Lung (tissue), 12 donors: Measurements from ENCODE around the gene SSNA1. TPM values are rescaled to one million over a fixed set of nuclear protein-coding genes. Genes with fewer than 3 reads are reported as not detected.

ENCODE experiments used
- ATAC-seq: fragments of 200-7000 bp; cut with Tn5 transposase; one replicate; pipeline ENCODE4 v1.9.1; 2020; ENCODE audit warnings: moderate number of reproducible peaks; ENCODE audit not compliant: insufficient read depth, low FRiP score
- DNase-seq, 3 donors: peaks; one replicate each; pipeline ENCODE4 v3.0.0-alpha.2; 2013 to 2017
- H3K27ac ChIP-seq, 2 donors: one replicate each; pipeline ENCODE4 v1.5.1; 2013; ENCODE audit warnings: mild to moderate bottlenecking in 2 of 2, moderate library complexity in 2 of 2, control low read depth in 1 of 2, inconsistent platforms in 1 of 2, low read depth in 1 of 2, low read length in 1 of 2
- H3K27me3 ChIP-seq, 3 donors: one replicate each; pipeline ENCODE4 v1.5.1; 2013; ENCODE audit warnings: low read length in 2 of 3; ENCODE audit not compliant: control insufficient read depth in 3 of 3, insufficient read depth in 3 of 3
- H3K36me3 ChIP-seq, 4 donors: one replicate each; pipeline ENCODE4 v1.5.1; 2013; ENCODE audit warnings: low read length in 4 of 4, mild to moderate bottlenecking in 1 of 4, moderate library complexity in 1 of 4; ENCODE audit not compliant: control insufficient read depth in 4 of 4, insufficient read depth in 4 of 4
- H3K4me1 ChIP-seq, 5 donors: one replicate each; pipeline ENCODE4 v1.5.1; 2013; ENCODE audit warnings: low read length in 5 of 5, mild to moderate bottlenecking in 2 of 5, moderate library complexity in 1 of 5; ENCODE audit not compliant: control insufficient read depth in 5 of 5, insufficient read depth in 5 of 5
- H3K4me3 ChIP-seq: one replicate; pipeline ENCODE4 v1.5.1; 2013; ENCODE audit warnings: mild to moderate bottlenecking, control low read depth, moderate library complexity
- H3K9ac ChIP-seq, 2 donors: one replicate each; pipeline ENCODE4 v1.5.1; 2013; ENCODE audit warnings: low read length in 2 of 2, control low read depth in 1 of 2; ENCODE audit not compliant: insufficient read depth in 1 of 2
- H3K9me3 ChIP-seq, 4 donors: one replicate each; pipeline ENCODE4 v1.5.1; 2013; ENCODE audit warnings: low read length in 3 of 4, mild to moderate bottlenecking in 1 of 4, moderate library complexity in 1 of 4; ENCODE audit not compliant: control insufficient read depth in 4 of 4, insufficient read depth in 3 of 4
- WGBS, 2 donors: extraction: QIAGEN DNeasy Blood & Tissue Kit; methylation state at CpG; one replicate each; pipeline ENCODE4 v1.1.7; 2013; 5-methylcytosine and 5-hydroxymethylcytosine counted together
- polyA plus RNA-seq, 2 donors: library from polyadenylated mRNA; stranded (reverse); fragments of 200-250 nt; gene quantifications; one replicate each; pipeline ENCODE4 v1.2.1, GENCODE V29; 2013
- total RNA-seq, 2 donors: library from RNA; depleted of rRNA in 1 of 2; stranded (reverse); fragments of >200 nt in 1 of 2; gene quantifications; one replicate each; pipeline ENCODE4 v1.2.1, GENCODE V29; 2014 to 2021
- TF ChIP-seq, protein P1 (sequence below): IDR thresholded peaks from 2 replicates; pipeline ENCODE4 v1.5.1; 2012; ENCODE audit warnings: mild to moderate bottlenecking; ENCODE audit errors: control extremely low read depth, extremely low read depth
- donor health status: control.
- donor health status: control.
- donor health status: Bipolar disorder and iron deficiency.
- donor health status: healthy.
- donor health status: DM: yes; HTN: yes; CAD: no.

Gene SSNA1
- total and polyA plus RNA-seq, 4 donors = 40.8 to 144 (median 101) TPM

- TF ChIP-seq, protein P1, sequence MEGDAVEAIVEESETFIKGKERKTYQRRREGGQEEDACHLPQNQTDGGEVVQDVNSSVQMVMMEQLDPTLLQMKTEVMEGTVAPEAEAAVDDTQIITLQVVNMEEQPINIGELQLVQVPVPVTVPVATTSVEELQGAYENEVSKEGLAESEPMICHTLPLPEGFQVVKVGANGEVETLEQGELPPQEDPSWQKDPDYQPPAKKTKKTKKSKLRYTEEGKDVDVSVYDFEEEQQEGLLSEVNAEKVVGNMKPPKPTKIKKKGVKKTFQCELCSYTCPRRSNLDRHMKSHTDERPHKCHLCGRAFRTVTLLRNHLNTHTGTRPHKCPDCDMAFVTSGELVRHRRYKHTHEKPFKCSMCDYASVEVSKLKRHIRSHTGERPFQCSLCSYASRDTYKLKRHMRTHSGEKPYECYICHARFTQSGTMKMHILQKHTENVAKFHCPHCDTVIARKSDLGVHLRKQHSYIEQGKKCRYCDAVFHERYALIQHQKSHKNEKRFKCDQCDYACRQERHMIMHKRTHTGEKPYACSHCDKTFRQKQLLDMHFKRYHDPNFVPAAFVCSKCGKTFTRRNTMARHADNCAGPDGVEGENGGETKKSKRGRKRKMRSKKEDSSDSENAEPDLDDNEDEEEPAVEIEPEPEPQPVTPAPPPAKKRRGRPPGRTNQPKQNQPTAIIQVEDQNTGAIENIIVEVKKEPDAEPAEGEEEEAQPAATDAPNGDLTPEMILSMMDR = no peak
- Histone ChIP-seq H3K27me3 (peaks cover 3 to 67% (median 38%) of the 10 kb centered on the region in 3 donors), H3K36me3 (no peaks in the 10 kb centered on the region), H3K9ac (no peak overlapping the region), H3K4me1 (peaks cover 0 to 5% (median 0%) of the 10 kb centered on the region in 5 donors), H3K27ac (no peak overlapping the region), H3K4me3 (no peak overlapping the region), H3K9me3 (peaks cover 0 to 3% (median 0%) of the 10 kb centered on the region in 4 donors)
- DNase-seq (no peak), ATAC-seq (no peak)
- WGBS, 2 donors = 3 to 5% methylated on average over 56 to 65 of the region's 65 CpGs
These were observed 31.7 kb upstream of the SSNA1 start for GRCh38 chr9:137156567-137157375.

DNA sequence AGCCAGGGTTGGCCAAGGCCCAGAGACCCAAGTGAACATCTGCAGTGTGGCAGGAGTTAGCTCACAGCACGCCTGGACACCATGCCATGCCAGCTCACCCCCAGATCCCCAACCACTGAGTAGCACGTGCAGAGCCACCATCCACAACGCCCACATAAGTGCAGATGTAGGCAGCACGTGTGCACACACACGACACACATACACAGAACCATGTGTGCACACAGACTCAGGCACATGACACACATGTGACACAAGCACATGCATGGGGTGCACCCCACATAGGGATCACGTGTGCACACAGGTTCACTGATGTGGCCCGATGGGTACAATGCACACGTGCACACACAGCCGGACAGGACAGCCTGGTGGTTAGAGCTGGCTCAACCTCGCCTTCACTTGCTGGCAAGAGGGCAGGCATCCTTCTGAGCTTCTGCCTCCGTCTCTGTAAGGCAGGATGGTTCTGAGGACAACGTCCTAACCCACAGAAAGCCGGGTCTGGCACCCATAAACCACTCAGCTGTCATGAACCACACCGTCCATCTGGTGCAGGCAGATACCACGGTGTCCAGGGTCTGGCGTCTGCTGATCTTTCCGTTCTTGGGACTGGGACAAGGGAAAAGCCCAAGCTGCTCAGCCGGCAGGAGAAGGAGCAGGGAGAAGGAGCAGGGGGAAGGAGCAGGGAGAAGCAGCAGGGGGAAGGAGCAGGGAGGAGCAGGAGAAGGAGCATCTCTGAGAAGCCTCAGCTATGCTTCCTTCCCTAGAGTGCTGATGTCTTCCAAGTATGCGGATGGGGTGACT, 30.7 kb upstream of the SSNA1 start:
- TF ChIP-seq, protein P1 = no peak
- H3K27ac ChIP-seq = no peak overlapping the region
- H3K4me3 ChIP-seq = no peak overlapping the region
- peaks cover 3 to 74% (median 38%) of the 10 kb centered on the region in 3 donors for H3K27me3 ChIP-seq
- no peak for DNase-seq
- no peak overlapping the region for H3K9ac ChIP-seq
- 67% methylated on average over 19 of the region's 19 CpGs for WGBS, 2 donors
- peaks cover 0 to 5% (median 0%) of the 10 kb centered on the region in 5 donors for H3K4me1 ChIP-seq
- no peak for ATAC-seq
- H3K36me3 ChIP-seq = no peaks in the 10 kb centered on the region
- peaks cover 0 to 3% (median 0%) of the 10 kb centered on the region in 4 donors for H3K9me3 ChIP-seq

DNA sequence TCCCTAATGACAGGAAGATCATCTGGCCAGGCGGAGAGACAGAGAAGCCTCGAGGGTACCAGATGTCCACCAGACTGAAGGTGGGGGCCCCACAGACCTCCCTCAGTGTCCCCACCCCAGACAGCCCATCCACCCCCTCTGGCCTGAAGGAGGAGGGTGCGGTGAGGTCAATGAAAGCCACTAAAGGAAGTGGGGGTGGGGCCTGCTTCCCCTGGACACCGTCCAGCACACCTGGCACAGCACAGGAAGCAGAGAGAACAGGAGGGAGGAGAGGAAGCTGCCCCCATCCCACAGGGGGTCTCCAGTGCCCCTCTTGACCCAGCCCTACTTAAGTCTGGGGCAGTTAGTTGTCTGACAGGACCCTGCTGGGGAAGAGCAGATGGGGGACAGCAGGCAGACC, 29.9 kb upstream of the SSNA1 start:
- Histone ChIP-seq H3K27me3 (peaks cover 3 to 69% (median 36%) of the 10 kb centered on the region in 3 donors), H3K4me1 (peaks cover 0 to 7% (median 0%) of the 10 kb centered on the region in 5 donors), H3K4me3 (no peak overlapping the region), H3K27ac (no peak overlapping the region), H3K9ac (no peak overlapping the region), H3K9me3 (peaks cover 0 to 3% (median 0%) of the 10 kb centered on the region in 4 donors), H3K36me3 (no peaks in the 10 kb centered on the region)
- DNase-seq = no peak
- 25 to 29% methylated on average over 4 of the region's 4 CpGs for WGBS, 2 donors
- no peak for ATAC-seq
- TF ChIP-seq, protein P1 = no peak
